Measurements from ENCODE around the gene RILPL1.

Gene RILPL1

DNA sequence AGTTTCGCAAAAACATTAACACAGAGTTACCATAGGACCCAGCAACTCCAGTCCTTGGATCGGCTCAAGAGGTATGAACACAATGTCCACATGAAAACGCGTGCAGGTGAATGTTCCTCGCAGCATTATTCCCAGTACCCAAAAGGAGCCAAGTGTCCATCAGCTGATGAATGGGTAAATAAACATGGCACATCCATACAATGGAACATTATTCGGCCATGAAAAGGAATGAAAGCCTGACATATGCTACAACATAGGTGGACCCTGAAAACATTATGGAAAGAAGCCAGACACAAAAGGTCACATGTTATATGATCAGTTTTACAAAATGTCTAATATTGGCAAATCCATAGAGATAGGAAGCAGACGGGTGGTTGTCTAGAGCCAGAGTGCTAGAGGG, 9.1 kb downstream of the RILPL1 start:
- no peak for DNase-seq
- in situ Hi-C loops (cut with HindIII; ENCODE audit: low pct_ligation_motif_present, low sequenced_read_pairs): no loop called here
- Histone ChIP-seq H3K36me3 (replicated peaks) (peaks cover 39% of the 10 kb centered on the region), H3K4me3 (ENCODE audit: low read depth, low read length) (no peak overlapping the region), H3K27me3 (replicated peaks) (no peaks in the 10 kb centered on the region), H3K27ac (no peak overlapping the region)
- TF ChIP-seq, protein P1, sequence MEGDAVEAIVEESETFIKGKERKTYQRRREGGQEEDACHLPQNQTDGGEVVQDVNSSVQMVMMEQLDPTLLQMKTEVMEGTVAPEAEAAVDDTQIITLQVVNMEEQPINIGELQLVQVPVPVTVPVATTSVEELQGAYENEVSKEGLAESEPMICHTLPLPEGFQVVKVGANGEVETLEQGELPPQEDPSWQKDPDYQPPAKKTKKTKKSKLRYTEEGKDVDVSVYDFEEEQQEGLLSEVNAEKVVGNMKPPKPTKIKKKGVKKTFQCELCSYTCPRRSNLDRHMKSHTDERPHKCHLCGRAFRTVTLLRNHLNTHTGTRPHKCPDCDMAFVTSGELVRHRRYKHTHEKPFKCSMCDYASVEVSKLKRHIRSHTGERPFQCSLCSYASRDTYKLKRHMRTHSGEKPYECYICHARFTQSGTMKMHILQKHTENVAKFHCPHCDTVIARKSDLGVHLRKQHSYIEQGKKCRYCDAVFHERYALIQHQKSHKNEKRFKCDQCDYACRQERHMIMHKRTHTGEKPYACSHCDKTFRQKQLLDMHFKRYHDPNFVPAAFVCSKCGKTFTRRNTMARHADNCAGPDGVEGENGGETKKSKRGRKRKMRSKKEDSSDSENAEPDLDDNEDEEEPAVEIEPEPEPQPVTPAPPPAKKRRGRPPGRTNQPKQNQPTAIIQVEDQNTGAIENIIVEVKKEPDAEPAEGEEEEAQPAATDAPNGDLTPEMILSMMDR (IDR thresholded peaks at IDR 0.05; ENCODE audit: low read depth, low read length, missing control alignments): no peak

DNA sequence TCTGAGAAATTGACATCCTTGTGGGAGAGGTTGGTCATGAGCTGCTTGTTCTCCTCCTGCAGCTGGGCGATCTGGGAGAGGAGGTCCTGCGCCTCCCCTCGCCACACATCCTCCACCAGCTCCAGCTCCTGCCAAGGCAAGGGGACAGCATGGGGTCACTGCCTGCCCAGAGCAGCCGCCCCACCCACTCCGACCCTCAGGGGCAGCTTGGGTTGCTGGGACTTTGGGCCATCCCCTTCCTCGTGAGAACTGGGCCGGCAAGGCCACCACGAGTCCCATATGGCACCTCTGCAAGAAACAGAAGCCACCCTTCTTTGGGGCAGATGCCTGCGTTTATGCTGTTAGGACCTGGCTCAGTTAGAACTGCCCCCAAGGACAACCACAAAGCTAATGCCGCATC, 10.0 kb downstream of the RILPL1 start:
- DNase-seq: no peak
- in situ Hi-C loops (cut with HindIII; ENCODE audit: low pct_ligation_motif_present, low sequenced_read_pairs): no loop called here
- H3K36me3 ChIP-seq (replicated peaks): peaks cover 41% of the 10 kb centered on the region
- H3K4me3 ChIP-seq (ENCODE audit: low read depth, low read length): no peak overlapping the region
- no peak overlapping the region for H3K27ac ChIP-seq
- TF ChIP-seq, protein P1 (IDR thresholded peaks at IDR 0.05; ENCODE audit: low read depth, low read length, missing control alignments): no peak
- no peaks in the 10 kb centered on the region for H3K27me3 ChIP-seq (replicated peaks)

DNA sequence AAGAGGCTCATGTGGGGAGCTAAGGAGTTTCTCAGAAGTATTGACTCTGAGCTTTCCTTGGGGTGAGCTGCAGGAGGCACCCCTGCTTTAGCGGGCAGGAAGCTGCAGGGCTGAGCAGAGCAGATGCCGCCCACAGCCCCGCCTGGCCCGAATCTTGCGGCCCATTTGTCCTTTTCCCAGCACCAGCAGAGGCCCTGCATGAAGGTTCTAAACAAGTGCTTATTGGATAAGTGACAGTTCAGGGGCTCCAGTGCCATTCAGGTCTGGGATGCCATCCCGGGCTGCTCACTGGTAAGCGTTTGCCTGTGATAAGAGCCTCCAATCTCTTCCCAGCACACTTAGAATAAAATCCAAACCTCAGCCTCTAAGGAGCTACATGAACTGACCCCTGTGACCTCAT, 11.4 kb downstream of the RILPL1 start:
- TF ChIP-seq, protein P1 (IDR thresholded peaks at IDR 0.05; ENCODE audit: low read depth, low read length, missing control alignments): no peak
- Histone ChIP-seq H3K27me3 (replicated peaks) (no peaks in the 10 kb centered on the region), H3K4me3 (ENCODE audit: low read depth, low read length) (no peak overlapping the region), H3K36me3 (replicated peaks) (peaks cover 52% of the 10 kb centered on the region), H3K27ac (no peak overlapping the region)
- in situ Hi-C loops (cut with HindIII; ENCODE audit: low pct_ligation_motif_present, low sequenced_read_pairs): no loop called here
- DNase-seq: no peak

DNA sequence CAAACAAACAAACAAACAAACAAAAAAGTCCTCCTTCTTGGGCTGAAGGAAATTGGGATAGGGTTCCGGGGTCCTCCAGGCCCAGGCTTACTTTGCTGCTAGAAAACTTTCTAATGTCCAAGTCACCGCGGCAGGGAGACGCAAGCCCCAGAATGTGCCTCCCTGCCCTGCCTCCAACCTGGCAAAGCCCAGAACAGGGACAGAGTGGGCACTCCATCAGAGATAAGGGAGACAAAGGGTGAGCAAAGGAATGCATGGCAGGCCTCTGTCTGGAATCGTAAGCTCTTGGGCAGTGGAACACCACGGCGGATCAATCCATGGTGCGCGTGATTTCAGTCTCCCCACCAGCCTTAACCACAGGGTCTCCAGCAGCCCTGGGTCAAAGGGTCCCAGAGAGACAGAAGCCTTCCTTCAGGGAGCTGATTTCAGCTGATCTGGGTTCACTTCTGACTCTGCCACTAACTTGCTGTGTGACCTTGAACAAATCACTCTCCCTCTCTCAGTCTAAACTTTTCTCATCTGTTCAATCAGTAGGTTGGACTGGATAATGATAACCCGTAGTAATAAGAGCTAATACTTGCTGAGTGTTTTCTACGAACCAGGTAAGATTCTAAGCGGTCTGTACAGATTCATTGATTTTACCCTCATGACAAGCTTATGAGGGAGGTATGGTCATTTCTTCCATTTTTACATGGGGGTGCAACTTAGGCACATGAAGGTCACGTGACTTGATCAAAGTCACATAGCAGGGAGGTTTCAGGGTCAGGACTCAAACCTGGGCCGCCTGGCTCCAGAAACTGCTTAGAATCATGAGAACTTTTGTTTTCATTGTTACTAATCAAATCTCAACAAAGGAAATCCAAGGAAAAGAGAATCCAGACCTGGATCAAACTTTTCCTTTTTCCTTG, 12.7 kb downstream of the RILPL1 start:
- TF ChIP-seq, protein P1 (IDR thresholded peaks at IDR 0.05; ENCODE audit: low read depth, low read length, missing control alignments): no peak
- DNase-seq: no peak
- H3K4me3 ChIP-seq (ENCODE audit: low read depth, low read length): no peak overlapping the region
- peaks cover 61% of the 10 kb centered on the region for H3K36me3 ChIP-seq (replicated peaks)
- no peaks in the 10 kb centered on the region for H3K27me3 ChIP-seq (replicated peaks)
- H3K27ac ChIP-seq: no peak overlapping the region
- in situ Hi-C loops (cut with HindIII; ENCODE audit: low pct_ligation_motif_present, low sequenced_read_pairs): no loop called here

DNA sequence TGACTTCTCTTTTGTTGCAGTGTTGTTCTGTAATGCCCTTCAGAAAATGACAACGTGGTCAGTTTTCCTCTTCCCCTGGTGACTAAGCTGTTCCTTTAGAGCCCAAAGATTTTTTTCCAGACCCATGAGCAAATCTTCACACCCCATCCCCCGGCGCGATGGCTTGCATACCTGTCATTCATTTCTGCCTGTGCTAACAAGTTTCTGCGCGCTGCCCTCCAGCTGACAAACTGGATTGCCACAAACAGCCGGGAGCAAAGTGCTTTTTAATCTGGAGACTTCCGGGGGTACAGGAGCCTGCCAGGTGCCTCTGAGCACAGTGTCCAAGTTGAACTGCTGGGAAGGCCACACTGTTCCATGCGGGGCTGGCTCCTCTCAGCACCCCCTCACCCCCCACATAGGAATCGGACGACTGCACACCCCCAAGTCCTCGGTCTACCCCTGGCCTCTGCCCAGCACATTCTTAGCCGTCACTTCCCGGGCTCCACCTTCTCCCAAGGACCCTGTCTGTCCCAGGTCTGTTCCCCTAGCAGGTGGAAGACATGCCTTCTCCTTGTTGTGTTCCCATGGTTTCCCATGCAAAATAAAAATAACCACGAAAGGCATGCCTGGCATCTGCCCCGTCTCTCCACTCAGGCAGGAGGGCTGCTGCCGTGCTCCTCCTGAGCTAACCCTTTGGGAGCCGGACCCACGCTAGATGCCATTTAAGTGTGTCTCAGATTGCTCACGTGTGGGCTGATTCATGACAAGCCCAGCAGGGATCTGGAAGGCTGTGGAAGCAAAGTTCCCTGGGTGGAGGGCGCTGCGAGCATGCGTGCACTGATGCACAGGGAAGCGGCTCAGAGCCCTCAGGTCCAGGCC, 14.1 kb downstream of the RILPL1 start:
- H3K36me3 ChIP-seq (replicated peaks): peaks cover 58% of the 10 kb centered on the region
- H3K4me3 ChIP-seq (ENCODE audit: low read depth, low read length): no peak overlapping the region
- peak overlapping the region; percentile 78 for H3K27ac ChIP-seq
- TF ChIP-seq, protein P1 (IDR thresholded peaks at IDR 0.05; ENCODE audit: low read depth, low read length, missing control alignments): no peak
- in situ Hi-C loops (cut with HindIII; ENCODE audit: low pct_ligation_motif_present, low sequenced_read_pairs): no loop called here
- DNase-seq: peak; percentile 89
- H3K27me3 ChIP-seq (replicated peaks): no peaks in the 10 kb centered on the region

All from brain microvascular endothelial cell (primary cell).